Measurements from ENCODE around the gene GAS7.
A peak's percentile ranks its signal among the peaks of the same experiment; 100 is the strongest.

Gene GAS7

GRCh38 chr17:9917131-9917530 is 281.3 kb downstream of the GAS7 start:
- DNase-seq (ENCODE audit: low read depth in 3 of 3): no peak

GRCh38 chr17:9916108-9916507 is 282.3 kb downstream of the GAS7 start:
- no peak for DNase-seq (ENCODE audit: low read depth in 3 of 3)

DNA sequence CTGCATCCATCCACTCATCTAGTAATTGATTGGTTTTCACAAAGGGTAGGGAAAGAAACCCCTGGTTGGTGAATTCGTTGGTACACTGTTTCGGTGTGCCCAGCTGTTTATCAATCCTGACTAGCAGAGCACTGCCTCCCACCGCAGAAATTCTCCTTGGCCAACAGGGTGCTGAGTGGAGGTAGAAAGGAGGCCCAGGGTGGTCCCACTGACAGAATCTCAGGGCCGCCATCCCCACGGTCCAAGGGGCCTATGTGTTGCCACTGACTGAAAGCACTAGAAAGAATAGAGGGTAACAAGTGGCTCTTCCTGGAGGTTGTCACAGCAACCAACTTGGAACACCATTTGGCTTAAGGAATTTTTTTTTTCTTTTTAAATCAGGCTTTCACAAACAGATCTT is 284.9 kb downstream of the GAS7 start:
- no peak for DNase-seq (ENCODE audit: low read depth in 3 of 3)

DNA sequence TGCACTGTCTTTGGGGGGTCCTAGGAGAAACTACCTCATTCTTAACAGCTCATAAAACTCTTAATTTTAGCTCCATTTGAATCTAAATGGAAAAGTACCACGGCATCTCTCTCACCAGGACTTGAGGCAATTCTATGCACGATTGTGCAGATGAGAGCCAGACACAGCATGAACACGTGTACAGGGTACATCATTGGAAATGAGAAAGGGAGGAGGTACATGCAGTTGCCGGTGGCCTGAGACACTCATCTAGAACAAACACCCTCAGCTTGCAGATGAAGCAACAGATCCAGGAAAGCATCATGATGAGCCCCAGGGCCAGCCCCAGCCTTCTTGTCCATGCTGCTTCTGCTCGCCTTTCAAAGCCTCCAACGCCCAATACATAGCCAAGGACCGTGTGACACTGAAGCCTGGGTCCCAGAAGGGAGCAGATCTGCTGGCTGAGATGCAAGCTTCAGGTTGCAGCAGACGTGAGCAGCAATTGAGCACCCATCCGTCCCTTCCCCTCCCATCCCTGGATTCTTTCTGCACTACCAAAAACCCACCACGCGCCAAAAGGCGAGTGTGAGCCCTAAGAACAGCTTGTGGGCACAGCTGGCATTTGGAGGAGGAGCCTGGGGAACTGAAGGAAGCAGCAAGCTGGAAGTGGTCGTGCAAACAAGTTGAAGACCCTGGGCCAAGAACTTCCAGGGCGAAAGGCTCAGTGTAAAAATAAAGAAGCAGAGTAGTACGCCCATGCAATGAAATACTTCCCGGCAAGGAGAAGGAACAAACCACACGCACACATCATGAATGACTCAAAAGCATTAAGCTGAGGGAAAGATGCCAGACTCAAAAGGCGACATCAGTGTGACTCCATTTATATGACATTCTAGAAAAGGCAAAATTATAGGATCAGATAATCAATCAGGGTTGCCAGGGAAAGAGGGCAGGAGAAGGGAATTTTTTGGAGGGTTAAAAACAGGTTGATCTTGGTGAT is 286.0 kb downstream of the GAS7 start:
- DNase-seq (ENCODE audit: low read depth in 3 of 3): no peak

GRCh38 chr17:9911089-9911488 is 287.3 kb downstream of the GAS7 start:
- no peak for DNase-seq (ENCODE audit: low read depth in 3 of 3)

DNA sequence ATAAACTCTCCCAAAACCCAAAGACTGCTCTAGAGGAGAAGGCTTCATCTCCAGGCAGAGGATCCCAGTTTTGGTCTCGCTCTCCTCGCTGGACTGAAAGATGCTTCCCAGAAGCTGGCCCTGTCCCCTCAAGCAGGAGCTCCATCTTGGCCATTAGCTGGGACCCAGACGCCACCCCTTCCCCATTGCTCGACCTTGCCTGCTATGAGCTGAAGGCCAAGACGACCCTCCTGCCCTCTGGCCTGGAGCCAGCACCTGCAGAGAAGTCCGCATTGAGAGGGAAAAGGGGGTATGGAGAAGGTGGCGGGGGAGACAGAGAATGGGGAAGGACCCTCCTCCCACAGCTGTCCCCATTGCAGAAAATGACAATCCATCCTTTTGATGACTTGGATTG is 289.8 kb downstream of the GAS7 start:
- no peak for DNase-seq (ENCODE audit: low read depth in 3 of 3)

DNA sequence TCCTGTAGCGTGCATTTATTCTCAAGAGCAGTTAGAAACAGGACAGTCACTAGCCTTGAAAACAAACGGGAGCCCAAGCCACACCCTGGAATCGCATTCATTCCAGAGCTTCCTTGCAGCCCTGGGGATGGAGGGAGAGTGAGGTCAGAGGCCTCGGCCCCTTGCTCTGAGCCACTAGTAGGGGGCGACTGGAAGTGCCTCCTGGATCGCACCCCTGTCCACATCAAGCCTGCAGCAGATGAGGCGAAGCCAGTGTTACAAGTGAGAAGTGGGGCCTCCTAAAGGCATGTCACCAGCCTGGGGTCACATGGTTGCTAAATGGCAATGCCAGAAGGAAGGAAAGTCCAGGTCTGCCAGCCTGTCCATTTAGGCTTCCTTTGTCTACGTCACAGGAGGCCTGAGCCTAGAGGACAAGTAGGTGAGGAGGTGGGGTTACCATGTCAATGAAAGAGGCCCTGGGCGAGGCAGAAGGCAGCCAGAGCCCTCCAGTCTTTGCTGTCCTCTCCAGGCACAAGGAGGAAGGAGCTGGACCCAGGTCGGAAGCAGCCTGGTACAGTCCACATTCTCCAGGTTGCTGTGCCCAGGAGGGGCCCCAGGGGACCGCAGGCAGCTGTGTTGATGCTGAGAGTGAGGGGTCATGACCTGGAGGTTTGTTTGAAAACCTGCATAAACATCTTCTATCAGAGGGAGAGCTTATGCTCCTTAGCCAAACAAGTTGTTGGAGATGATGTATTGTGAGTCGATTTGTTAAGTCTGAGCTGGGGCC is 290.3 kb downstream of the GAS7 start:
- DNase-seq (ENCODE audit: low read depth in 3 of 3): no peak

DNA sequence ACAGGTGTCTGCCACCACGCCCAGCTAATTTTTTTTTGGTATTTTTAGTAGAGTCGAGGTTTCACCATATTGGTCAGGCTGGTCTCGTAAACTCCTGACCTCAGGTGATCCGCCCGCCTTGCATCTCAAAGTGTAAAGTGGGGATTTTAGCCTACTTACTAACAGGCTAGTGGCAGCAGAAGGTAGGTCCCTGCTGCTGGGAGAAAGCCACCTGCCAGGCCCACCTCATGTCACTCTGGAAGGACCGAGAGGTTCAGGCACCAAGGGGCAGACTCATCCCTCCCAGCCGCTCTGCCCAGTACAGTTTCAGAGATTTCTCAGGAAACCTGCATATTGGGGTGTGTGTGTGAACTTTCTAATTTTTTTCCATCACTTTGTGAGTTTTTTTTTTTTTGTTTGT is 291.3 kb downstream of the GAS7 start:
- DNase-seq (ENCODE audit: low read depth in 3 of 3): no peak

DNA sequence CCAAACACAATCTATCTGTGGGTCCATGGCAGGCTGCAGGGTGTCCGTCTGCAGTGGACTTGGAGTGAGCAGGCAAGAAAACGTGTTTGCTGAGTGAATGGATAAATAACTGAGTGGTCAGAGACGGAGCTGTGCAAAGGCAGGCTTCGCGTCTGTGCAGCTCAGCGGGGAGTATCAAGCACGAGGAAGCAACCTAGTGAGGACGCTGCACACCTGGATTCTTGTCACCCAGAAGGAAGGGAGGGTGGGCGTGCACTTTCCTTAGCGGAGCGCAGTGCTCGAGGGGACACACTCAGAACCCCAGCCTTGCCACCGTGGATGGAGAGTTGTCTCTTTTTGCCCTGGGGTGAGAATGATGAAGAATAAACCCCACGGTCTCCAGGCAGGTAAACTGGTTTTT is 291.8 kb downstream of the GAS7 start:
- DNase-seq (ENCODE audit: low read depth in 3 of 3): no peak

DNA sequence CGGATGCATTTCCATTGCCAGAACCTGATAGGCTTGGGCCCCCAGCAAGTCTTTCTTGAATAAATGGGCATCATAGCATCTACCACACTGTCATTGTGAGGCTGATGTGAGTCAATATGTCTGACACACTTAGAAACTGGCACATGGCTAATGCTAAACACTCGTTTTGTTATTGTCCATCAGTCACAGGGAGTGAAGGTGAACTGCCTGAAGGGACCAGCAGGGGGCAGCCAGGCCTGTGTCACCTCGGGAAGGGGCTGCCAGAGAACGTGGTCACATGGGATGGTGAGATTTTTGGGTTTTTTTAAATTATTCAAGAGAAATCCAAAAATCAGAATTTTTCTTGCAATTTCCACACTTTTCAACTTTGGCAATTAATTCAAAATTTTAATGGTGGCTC is 292.5 kb downstream of the GAS7 start:
- DNase-seq (ENCODE audit: low read depth in 3 of 3): peak in 1 of 3 experiments; percentile 21

GRCh38 chr17:9905078-9905415 is 293.4 kb downstream of the GAS7 start, which contains the start of gene RCVRN:
Gene RCVRN, minus strand, starts transcription at chr17:9905271. Its CDS starts 91 bp downstream, at chr17:9905180.
- no peak for DNase-seq (ENCODE audit: low read depth in 3 of 3)

GRCh38 chr17:9904277-9905077 is 293.9 kb downstream of the GAS7 start:
- no peak for DNase-seq (ENCODE audit: low read depth in 3 of 3)

- no peak for DNase-seq (ENCODE audit: low read depth in 3 of 3)
Observed at GRCh38 chr17:9902120-9902519, 296.3 kb downstream of the GAS7 start.

GRCh38 chr17:9900784-9901183 is 297.6 kb downstream of the GAS7 start:
- no peak for DNase-seq (ENCODE audit: low read depth in 3 of 3)

DNA sequence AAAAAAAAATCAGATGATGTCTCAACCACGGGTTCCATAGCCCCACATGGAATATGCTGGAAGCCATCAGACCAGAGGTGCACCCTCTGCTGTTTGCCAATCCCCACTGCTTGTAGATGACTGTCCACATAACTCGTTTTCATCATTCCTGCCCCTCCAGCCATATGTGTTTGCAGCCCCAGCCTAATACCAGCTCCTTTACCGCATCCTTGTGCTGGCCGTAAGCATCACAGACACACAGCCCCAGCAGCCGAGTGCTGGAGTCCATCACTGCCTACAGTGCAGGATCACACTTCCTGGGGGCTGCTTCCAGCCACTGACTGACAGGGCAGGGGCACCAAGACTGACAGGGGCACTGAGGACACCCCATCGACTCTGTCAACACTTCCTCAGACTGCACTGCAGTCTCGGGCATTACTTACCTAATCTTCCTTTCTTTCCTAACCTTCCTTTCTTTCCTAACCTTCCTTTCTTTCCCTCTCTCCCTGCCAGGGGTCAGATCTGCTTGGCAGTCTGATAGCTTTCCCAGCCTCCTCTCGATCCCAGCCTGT is 298.3 kb downstream of the GAS7 start:
- no peak for DNase-seq (ENCODE audit: low read depth in 3 of 3)

- DNase-seq (ENCODE audit: low read depth in 3 of 3): no peak
Observed at GRCh38 chr17:9899280-9900043, 298.9 kb downstream of the GAS7 start.

DNA sequence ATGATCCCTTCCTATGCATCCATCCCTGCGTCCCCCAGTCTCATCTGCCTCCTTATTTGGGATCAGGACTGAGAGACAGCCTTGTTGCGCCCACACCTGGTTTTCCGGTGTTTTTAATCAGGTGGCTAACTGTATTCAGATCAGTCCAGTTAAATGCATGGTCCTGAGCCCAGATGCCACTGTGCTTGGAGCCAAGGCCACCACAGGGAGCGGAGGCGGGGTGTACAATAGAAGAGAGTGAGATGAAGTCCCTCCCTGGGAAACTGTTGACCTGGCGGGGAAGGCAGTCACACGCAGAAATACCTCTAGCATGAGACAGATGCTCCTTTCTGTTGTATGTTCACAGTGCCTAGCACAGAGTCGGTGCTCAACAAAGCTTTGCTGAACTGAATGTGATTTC is 299.6 kb downstream of the GAS7 start:
- no peak for DNase-seq (ENCODE audit: low read depth in 3 of 3)

DNA sequence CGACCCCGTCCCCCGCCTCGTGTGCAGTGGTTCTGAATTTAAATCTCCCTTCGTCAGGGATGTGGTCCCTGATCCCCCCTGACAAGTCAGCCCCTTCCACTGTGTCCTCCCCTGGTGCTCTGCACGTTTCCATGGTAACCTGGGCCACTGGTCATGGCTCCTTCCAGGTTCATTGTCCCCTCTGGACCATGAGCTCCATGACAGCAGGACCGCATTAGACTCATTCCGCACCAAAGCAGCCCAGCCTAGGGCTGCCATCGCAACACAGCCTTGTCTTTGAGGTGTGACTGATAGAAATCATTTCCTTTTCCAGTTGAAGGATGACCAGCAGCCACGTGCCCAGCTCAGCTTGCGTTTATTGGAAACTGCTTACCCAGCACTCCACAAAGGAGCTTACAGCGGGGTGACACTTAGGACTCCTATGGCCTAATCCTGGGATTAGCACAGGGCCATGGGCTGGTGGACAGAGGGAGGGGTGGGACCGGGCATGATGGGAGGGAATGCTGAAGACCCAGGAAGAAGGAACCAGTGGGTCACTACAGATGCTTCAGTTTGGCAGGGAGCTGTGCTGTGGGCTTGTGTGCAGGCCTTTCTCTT is 300.9 kb downstream of the GAS7 start:
- DNase-seq (ENCODE audit: low read depth in 3 of 3): no peak

GRCh38 chr17:9895923-9896322 is 302.5 kb downstream of the GAS7 start:
- no peak for DNase-seq (ENCODE audit: low read depth in 3 of 3)

GRCh38 chr17:9894231-9894630 is 304.2 kb downstream of the GAS7 start:
- no peak for DNase-seq (ENCODE audit: low read depth in 3 of 3)

Measured in stimulated activated CD4-positive, alpha-beta T cell treated with anti-CD3 and anti-CD28 coated beads, TNF-alpha, amount 100 ng/mL, for 24 hours (primary cell).